GM18526 (cell line): ENCODE results near the gene CGNL1.

ENCODE experiments used
- POLR2A ChIP-seq: IDR thresholded peaks from 3 replicates; pipeline ENCODE4 v1.6.1; 2011; ENCODE audit not compliant: insufficient read length; ENCODE audit errors: extremely low read depth

Gene CGNL1

GRCh38 chr15:57595011-57595866 is 218.9 kb downstream of the CGNL1 start:
- TF ChIP-seq POLR2A = no peak

- TF ChIP-seq POLR2A = no peak
Observed at GRCh38 chr15:57596301-57596855, 220.1 kb downstream of the CGNL1 start.

GRCh38 chr15:57596978-57597377 is 220.7 kb downstream of the CGNL1 start:
- TF ChIP-seq POLR2A = no peak

- TF ChIP-seq POLR2A = no peak
Observed at GRCh38 chr15:57597431-57597830, 221.1 kb downstream of the CGNL1 start.

- no peak for TF ChIP-seq POLR2A
Observed at GRCh38 chr15:57598346-57598745, 222.0 kb downstream of the CGNL1 start.

GRCh38 chr15:57599296-57599810 is 223.0 kb downstream of the CGNL1 start:
- TF ChIP-seq POLR2A = no peak

- TF ChIP-seq POLR2A = no peak
Observed at GRCh38 chr15:57600197-57600596, 223.9 kb downstream of the CGNL1 start.
